ENCODE results near the gene ABCC4.

Gene ABCC4

GRCh38 chr13:95164830-95165229 is 136.4 kb downstream of the ABCC4 start:
- no peak overlapping the region for H3K4me3 ChIP-seq (ENCODE audit: low read depth, low read length)
- TF ChIP-seq, protein P1, sequence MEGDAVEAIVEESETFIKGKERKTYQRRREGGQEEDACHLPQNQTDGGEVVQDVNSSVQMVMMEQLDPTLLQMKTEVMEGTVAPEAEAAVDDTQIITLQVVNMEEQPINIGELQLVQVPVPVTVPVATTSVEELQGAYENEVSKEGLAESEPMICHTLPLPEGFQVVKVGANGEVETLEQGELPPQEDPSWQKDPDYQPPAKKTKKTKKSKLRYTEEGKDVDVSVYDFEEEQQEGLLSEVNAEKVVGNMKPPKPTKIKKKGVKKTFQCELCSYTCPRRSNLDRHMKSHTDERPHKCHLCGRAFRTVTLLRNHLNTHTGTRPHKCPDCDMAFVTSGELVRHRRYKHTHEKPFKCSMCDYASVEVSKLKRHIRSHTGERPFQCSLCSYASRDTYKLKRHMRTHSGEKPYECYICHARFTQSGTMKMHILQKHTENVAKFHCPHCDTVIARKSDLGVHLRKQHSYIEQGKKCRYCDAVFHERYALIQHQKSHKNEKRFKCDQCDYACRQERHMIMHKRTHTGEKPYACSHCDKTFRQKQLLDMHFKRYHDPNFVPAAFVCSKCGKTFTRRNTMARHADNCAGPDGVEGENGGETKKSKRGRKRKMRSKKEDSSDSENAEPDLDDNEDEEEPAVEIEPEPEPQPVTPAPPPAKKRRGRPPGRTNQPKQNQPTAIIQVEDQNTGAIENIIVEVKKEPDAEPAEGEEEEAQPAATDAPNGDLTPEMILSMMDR (IDR thresholded peaks at IDR 0.05; ENCODE audit: control insufficient read depth, extremely low read depth, insufficient read depth) = no peak
- DNase-seq (ENCODE audit: low read depth) = no peak

DNA sequence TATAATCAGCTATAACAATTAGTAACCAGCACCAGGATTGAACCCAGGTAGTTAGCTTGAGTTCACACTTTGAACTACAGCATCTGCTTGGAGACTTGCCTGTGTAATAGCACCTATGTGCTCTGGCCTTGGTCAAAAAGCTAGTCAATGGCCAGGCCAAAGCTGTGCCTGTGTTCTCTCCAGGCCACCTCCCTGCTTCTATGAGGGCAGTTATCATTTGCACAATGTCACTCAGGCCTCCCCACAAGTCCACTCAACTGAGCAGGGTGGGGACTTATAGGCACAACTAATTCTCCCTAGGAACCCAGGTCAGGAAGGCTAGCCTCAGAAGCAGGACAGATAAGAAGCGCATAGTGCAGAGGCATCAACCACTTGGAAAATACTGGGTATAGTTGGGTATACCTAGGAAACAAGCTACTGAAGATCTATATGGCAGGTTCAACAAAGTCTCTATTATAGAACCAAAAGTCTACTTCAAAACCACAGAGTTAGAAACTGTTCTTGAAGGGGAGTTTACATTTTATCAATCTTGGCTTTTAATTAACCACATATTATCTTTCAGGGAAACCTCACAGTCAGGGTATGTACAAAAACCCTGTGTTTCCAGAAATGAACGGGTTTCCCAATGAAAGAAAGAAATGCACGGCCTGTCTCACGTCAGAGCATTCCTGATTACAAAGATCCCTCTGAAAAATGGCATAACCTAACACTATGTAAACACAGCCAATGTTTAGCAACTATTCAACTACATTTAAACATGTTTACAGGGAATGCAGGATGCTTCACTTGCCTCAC is 140.9 kb downstream of the ABCC4 start:
- DNase-seq (ENCODE audit: low read depth) = no peak
- TF ChIP-seq, protein P1 (IDR thresholded peaks at IDR 0.05; ENCODE audit: control insufficient read depth, extremely low read depth, insufficient read depth) = no peak

DNA sequence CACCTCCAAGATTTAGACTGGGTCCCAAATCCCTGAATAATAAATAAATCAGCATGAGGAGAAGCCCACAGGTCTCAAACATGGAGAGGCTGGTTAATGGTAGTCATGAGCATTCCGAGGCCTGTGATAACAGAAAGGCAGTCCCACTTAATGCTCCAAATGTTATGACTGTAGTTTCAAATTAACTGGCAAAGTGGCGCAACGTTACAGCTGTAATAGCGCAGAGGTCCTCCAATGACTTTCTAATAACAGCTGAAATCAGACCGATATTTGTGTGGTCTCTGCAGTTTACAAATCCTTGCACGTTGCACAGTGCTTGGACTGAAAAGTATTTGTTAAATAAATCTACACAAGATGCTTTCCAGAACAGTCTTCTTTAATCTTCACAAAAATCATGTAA is 141.8 kb downstream of the ABCC4 start:
- DNase-seq (ENCODE audit: low read depth) = no peak
- H3K4me3 ChIP-seq (ENCODE audit: low read depth, low read length) = no peak overlapping the region
- TF ChIP-seq, protein P1 (IDR thresholded peaks at IDR 0.05; ENCODE audit: control insufficient read depth, extremely low read depth, insufficient read depth) = no peak

More for the DNA sequence above, 140.9 kb downstream of the ABCC4 start:
- H3K4me3 ChIP-seq (ENCODE audit: low read depth, low read length) = no peak overlapping the region

- no peak for DNase-seq (ENCODE audit: low read depth)
- no peak overlapping the region for H3K4me3 ChIP-seq (ENCODE audit: low read depth, low read length)
- TF ChIP-seq, protein P1 (IDR thresholded peaks at IDR 0.05; ENCODE audit: control insufficient read depth, extremely low read depth, insufficient read depth) = peak; percentile 66
Observed at GRCh38 chr13:95156208-95156607, 145.0 kb downstream of the ABCC4 start.

GRCh38 chr13:95155504-95155903 is 145.7 kb downstream of the ABCC4 start:
- TF ChIP-seq, protein P1 (IDR thresholded peaks at IDR 0.05; ENCODE audit: control insufficient read depth, extremely low read depth, insufficient read depth) = no peak
- DNase-seq (ENCODE audit: low read depth) = peak; percentile 48
- no peak overlapping the region for H3K4me3 ChIP-seq (ENCODE audit: low read depth, low read length)

GRCh38 chr13:95155093-95155492 is 146.2 kb downstream of the ABCC4 start:
- TF ChIP-seq, protein P1 (IDR thresholded peaks at IDR 0.05; ENCODE audit: control insufficient read depth, extremely low read depth, insufficient read depth) = no peak
- no peak for DNase-seq (ENCODE audit: low read depth)
- H3K4me3 ChIP-seq (ENCODE audit: low read depth, low read length) = no peak overlapping the region
